Measurements from ENCODE around the gene IL1R1. TPM values are rescaled to one million over a fixed set of nuclear protein-coding genes. Genes with fewer than 3 reads are reported as not detected.

Gene IL1R1
- total and polyA plus RNA-seq, 4 donors: 2.5 to 12.6 (median 7.3) TPM

DNA sequence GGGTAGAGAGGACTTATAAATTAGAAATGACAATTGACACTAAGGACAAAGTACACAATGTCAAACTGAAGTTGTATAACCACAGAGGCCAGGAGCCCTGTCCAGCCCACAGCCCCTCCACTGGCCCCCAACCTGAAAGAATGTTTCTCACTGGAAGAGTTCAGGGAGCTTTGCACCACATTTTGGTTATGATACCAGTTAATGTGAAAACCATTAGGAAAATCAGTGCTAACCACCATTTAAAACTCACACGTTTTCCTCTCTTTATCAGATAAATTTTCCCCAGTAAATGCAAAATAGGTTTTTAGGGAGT lies 38.1 kb downstream of the IL1R1 start:
- no peaks in the 10 kb centered on the region for H3K9me3 ChIP-seq (ENCODE audit: control insufficient read depth, insufficient read depth, low read length)
- DNase-seq (ENCODE audit: low read depth in 4 of 6, low spot score in 6 of 6): no peak

DNA sequence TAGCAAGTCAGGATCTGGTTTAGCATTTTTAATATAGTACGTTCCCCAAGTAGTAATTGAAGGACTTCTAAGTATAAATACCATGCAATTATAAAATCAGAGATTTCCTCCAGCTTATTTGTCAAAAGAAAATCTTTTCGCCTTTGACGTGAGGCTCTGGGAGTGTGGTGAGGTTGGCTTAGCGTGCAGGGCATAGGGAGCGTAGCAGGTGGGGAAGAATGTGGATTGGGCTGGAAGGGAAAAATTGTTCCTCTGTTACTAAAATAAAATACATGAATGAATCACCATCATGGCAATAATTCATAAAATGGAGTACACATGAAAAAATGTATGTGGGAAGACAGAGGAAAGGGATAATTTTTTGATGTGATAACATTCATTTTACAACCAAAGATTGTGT lies 38.8 kb downstream of the IL1R1 start:
- Histone ChIP-seq H3K27ac (ENCODE audit: low read depth, low read length) (no peak overlapping the region), H3K36me3 (ENCODE audit: control insufficient read depth, insufficient read depth, low read length) (no peaks in the 10 kb centered on the region), H3K4me3 (ENCODE audit: low read depth, low read length) (no peak overlapping the region), H3K4me1 (ENCODE audit: control insufficient read depth, insufficient read depth, low read length) (no peaks in the 10 kb centered on the region), H3K9me3 (ENCODE audit: control insufficient read depth, insufficient read depth, low read length) (no peaks in the 10 kb centered on the region), H3K27me3 (ENCODE audit: control insufficient read depth, insufficient read depth, low read length) (peaks cover 5% of the 10 kb centered on the region)
- no CpG with 5 or more reads among the region's 5 CpGs for WGBS (ENCODE audit: insufficient coverage)
- no peak for DNase-seq (ENCODE audit: low read depth in 4 of 6, low spot score in 6 of 6)

More for the DNA sequence above, 38.1 kb downstream of the IL1R1 start:
- Histone ChIP-seq H3K36me3 (ENCODE audit: control insufficient read depth, insufficient read depth, low read length) (no peaks in the 10 kb centered on the region), H3K27me3 (ENCODE audit: control insufficient read depth, insufficient read depth, low read length) (peaks cover 3% of the 10 kb centered on the region), H3K27ac (ENCODE audit: low read depth, low read length) (no peak overlapping the region), H3K4me1 (ENCODE audit: control insufficient read depth, insufficient read depth, low read length) (no peaks in the 10 kb centered on the region), H3K4me3 (ENCODE audit: low read depth, low read length) (no peak overlapping the region)
- WGBS (ENCODE audit: insufficient coverage): no CpG with 5 or more reads among the region's 1 CpG

GRCh38 chr2:102181919-102182635 lies 39.5 kb downstream of the IL1R1 start:
- Histone ChIP-seq H3K36me3 (ENCODE audit: control insufficient read depth, insufficient read depth, low read length) (no peaks in the 10 kb centered on the region), H3K27me3 (ENCODE audit: control insufficient read depth, insufficient read depth, low read length) (peaks cover 12% of the 10 kb centered on the region), H3K9me3 (ENCODE audit: control insufficient read depth, insufficient read depth, low read length) (no peaks in the 10 kb centered on the region), H3K27ac (ENCODE audit: low read depth, low read length) (no peak overlapping the region), H3K4me1 (ENCODE audit: control insufficient read depth, insufficient read depth, low read length) (peaks cover 5% of the 10 kb centered on the region), H3K4me3 (ENCODE audit: low read depth, low read length) (no peak overlapping the region)
- 51% methylated on average over 5 of the region's 7 CpGs for WGBS (ENCODE audit: insufficient coverage)
- peak in 2 of 6 donors; percentile 50 to 90 for DNase-seq (ENCODE audit: low read depth in 4 of 6, low spot score in 6 of 6)

DNA sequence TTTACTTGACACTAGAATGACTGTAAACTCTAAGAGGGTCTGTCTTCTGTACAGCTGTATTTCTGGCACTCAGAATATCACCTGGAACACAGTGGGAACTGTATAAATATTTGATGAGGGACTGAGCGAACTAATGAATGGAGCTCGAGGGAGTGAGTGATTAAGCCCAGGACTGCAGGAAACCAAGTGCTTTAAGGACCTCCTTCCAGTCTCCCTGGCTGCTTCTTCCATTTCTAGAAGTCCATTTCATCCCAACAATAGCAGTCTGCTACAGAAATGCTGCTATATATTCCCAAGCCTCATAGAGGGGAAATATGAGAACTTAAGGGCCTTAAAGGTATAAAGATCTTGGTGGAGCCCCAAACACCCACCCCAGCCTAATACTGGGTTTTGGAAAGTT lies 41.5 kb downstream of the IL1R1 start:
- WGBS (ENCODE audit: insufficient coverage): no CpG with 5 or more reads among the region's 2 CpGs
- no peaks in the 10 kb centered on the region for H3K9me3 ChIP-seq (ENCODE audit: control insufficient read depth, insufficient read depth, low read length)
- no peaks in the 10 kb centered on the region for H3K36me3 ChIP-seq (ENCODE audit: control insufficient read depth, insufficient read depth, low read length)
- H3K4me3 ChIP-seq (ENCODE audit: low read depth, low read length): no peak overlapping the region
- DNase-seq (ENCODE audit: low read depth in 4 of 6, low spot score in 6 of 6): no peak
- H3K4me1 ChIP-seq (ENCODE audit: control insufficient read depth, insufficient read depth, low read length): peaks cover 16% of the 10 kb centered on the region
- H3K27me3 ChIP-seq (ENCODE audit: control insufficient read depth, insufficient read depth, low read length): peaks cover 28% of the 10 kb centered on the region
- H3K27ac ChIP-seq (ENCODE audit: low read depth, low read length): no peak overlapping the region

GRCh38 chr2:102184568-102184967 lies 42.0 kb downstream of the IL1R1 start:
- Histone ChIP-seq H3K4me1 (ENCODE audit: control insufficient read depth, insufficient read depth, low read length) (peaks cover 16% of the 10 kb centered on the region), H3K27ac (ENCODE audit: low read depth, low read length) (no peak overlapping the region), H3K9me3 (ENCODE audit: control insufficient read depth, insufficient read depth, low read length) (no peaks in the 10 kb centered on the region), H3K36me3 (ENCODE audit: control insufficient read depth, insufficient read depth, low read length) (no peaks in the 10 kb centered on the region), H3K27me3 (ENCODE audit: control insufficient read depth, insufficient read depth, low read length) (peaks cover 28% of the 10 kb centered on the region), H3K4me3 (ENCODE audit: low read depth, low read length) (no peak overlapping the region)
- no peak for DNase-seq (ENCODE audit: low read depth in 4 of 6, low spot score in 6 of 6)
- WGBS (ENCODE audit: insufficient coverage): no CpG with 5 or more reads among the region's 1 CpG

GRCh38 chr2:102185347-102185746 lies 42.8 kb downstream of the IL1R1 start:
- no peak for DNase-seq (ENCODE audit: low read depth in 4 of 6, low spot score in 6 of 6)
- Histone ChIP-seq H3K4me3 (ENCODE audit: low read depth, low read length) (no peak overlapping the region), H3K27me3 (ENCODE audit: control insufficient read depth, insufficient read depth, low read length) (peaks cover 28% of the 10 kb centered on the region), H3K4me1 (ENCODE audit: control insufficient read depth, insufficient read depth, low read length) (peaks cover 16% of the 10 kb centered on the region), H3K27ac (ENCODE audit: low read depth, low read length) (no peak overlapping the region), H3K36me3 (ENCODE audit: control insufficient read depth, insufficient read depth, low read length) (no peaks in the 10 kb centered on the region), H3K9me3 (ENCODE audit: control insufficient read depth, insufficient read depth, low read length) (no peaks in the 10 kb centered on the region)
- 40% methylated on average over 1 of the region's 2 CpGs for WGBS (ENCODE audit: insufficient coverage)

DNA sequence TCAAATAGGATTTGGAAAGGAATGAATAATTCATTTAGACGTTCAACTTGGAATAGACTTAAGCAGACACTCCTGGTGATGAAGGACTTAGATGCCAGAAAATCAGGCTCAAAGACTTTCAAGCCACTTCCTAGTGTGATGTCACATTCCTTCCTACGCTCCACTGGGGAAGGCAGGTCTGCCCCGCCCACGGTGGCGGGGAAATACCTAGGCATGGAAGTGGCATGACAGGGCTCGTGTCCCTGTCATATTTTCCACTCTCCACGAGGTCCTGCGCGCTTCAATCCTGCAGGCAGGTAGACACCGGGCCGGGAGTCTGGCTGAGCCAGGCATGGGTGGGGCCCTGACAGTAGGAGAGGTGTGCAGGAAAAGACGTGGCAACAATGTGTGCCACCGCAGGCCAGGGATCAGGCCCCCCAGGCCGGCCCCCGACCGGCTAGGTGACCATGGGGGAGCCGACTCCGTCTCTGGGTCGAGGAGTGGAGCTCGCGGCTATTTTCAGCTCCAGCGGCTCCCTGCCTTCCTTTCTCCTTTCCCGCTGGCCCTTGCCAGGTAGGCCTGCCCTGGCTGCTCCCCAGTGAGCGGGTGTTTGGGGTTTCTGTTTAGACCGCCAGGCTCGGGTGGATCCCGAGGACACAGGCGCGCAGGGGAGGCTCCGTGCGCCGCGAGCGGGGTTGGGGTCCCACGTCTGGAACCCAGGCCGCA lies 44.4 kb downstream of the IL1R1 start, which contains the start of gene IL1RL2:
IL1RL2 (plus strand) TSS at position 233 of the 705 bp plus-strand sequence. CDS start 845 bp downstream, outside the sequence.
- Histone ChIP-seq H3K27ac (ENCODE audit: low read depth, low read length) (no peak within 1 kb of the TSS), H3K9me3 (ENCODE audit: control insufficient read depth, insufficient read depth, low read length) (no peaks in the 10 kb centered on the region), H3K27me3 (ENCODE audit: control insufficient read depth, insufficient read depth, low read length) (peaks cover 28% of the 10 kb centered on the region), H3K36me3 (ENCODE audit: control insufficient read depth, insufficient read depth, low read length) (no peaks in the 10 kb centered on the region), H3K4me1 (ENCODE audit: control insufficient read depth, insufficient read depth, low read length) (peaks cover 16% of the 10 kb centered on the region), H3K4me3 (ENCODE audit: low read depth, low read length) (peak within 1 kb of the TSS; percentile 45)
- 31% methylated on average over 34 of the region's 36 CpGs for WGBS (ENCODE audit: insufficient coverage)
- DNase-seq (ENCODE audit: low read depth in 4 of 6, low spot score in 6 of 6): peak in 1 of 6 donors; percentile 20

GRCh38 chr2:102187496-102188150 lies 45.1 kb downstream of the IL1R1 start:
- peaks cover 28% of the 10 kb centered on the region for H3K27me3 ChIP-seq (ENCODE audit: control insufficient read depth, insufficient read depth, low read length)
- H3K4me3 ChIP-seq (ENCODE audit: low read depth, low read length): peak overlapping the region; percentile 45
- H3K36me3 ChIP-seq (ENCODE audit: control insufficient read depth, insufficient read depth, low read length): no peaks in the 10 kb centered on the region
- DNase-seq (ENCODE audit: low read depth in 4 of 6, low spot score in 6 of 6): peak in 4 of 6 donors; percentile 12 to 76 (median 40)
- WGBS (ENCODE audit: insufficient coverage): under 1% methylated on average over 41 of the region's 50 CpGs
- H3K9me3 ChIP-seq (ENCODE audit: control insufficient read depth, insufficient read depth, low read length): no peaks in the 10 kb centered on the region
- no peak overlapping the region for H3K27ac ChIP-seq (ENCODE audit: low read depth, low read length)
- peaks cover 16% of the 10 kb centered on the region for H3K4me1 ChIP-seq (ENCODE audit: control insufficient read depth, insufficient read depth, low read length)

- WGBS (ENCODE audit: insufficient coverage): 81% methylated on average over 3 of the region's 10 CpGs
- peaks cover 25% of the 10 kb centered on the region for H3K27me3 ChIP-seq (ENCODE audit: control insufficient read depth, insufficient read depth, low read length)
- H3K4me3 ChIP-seq (ENCODE audit: low read depth, low read length): no peak overlapping the region
- H3K36me3 ChIP-seq (ENCODE audit: control insufficient read depth, insufficient read depth, low read length): no peaks in the 10 kb centered on the region
- no peaks in the 10 kb centered on the region for H3K9me3 ChIP-seq (ENCODE audit: control insufficient read depth, insufficient read depth, low read length)
- H3K4me1 ChIP-seq (ENCODE audit: control insufficient read depth, insufficient read depth, low read length): peaks cover 16% of the 10 kb centered on the region
- no peak overlapping the region for H3K27ac ChIP-seq (ENCODE audit: low read depth, low read length)
- DNase-seq (ENCODE audit: low read depth in 4 of 6, low spot score in 6 of 6): peak in 1 of 6 donors; percentile 49
These were observed 48.0 kb downstream of the IL1R1 start for GRCh38 chr2:102190430-102191107.
